HEK293 (cell line): Measurements from ENCODE around the gene PLEKHA5.

Experiments
- CTCF ChIA-PET: fragments of 350-600 bp; formaldehyde crosslinking; extraction: SDS; loops from one replicate; lab custom pipeline; 2021; ENCODE audit warnings: antibody characterized with exemption; lab: Yijun Ruan, JAX
- POLR2A ChIA-PET: fragments of 300-600 bp; formaldehyde crosslinking; extraction: SDS; loops from one replicate; lab custom pipeline; 2020; ENCODE audit warnings: antibody characterized with exemption, inconsistent platforms; lab: Yijun Ruan, JAX
- H3K27ac ChIP-seq: fragments of 200-500 bp; sonication (Bioruptor generic); 2 replicates; pipeline ENCODE4 v1.5.1; 2014; ENCODE audit warnings: low read depth, low read length, control low read depth, inconsistent platforms; ENCODE audit errors: extremely low read depth
- H3K36me3 ChIP-seq, 2 experiments: fragments of 200-500 bp in 1 of 2; sonication (Bioruptor generic) in 1 of 2; 1 replicate in 1 of 2; 2 replicates in 1 of 2; pipeline ENCODE4 v1.5.1; 2014 to 2017; ENCODE audit warnings: inconsistent platforms in 2 of 2, low read length in 2 of 2; ENCODE audit not compliant: control insufficient read depth in 2 of 2, insufficient read depth in 1 of 2
- H3K4me1 ChIP-seq: fragments of 200-500 bp; sonication (Bioruptor generic); 2 replicates; pipeline ENCODE4 v1.5.1; 2014; ENCODE audit warnings: mild to moderate bottlenecking, low read length, inconsistent platforms; ENCODE audit not compliant: control insufficient read depth, insufficient read depth
- H3K4me3 ChIP-seq: 2 replicates; pipeline ENCODE4 v1.5.1; 2011; ENCODE audit warnings: low read depth, mild to moderate bottlenecking, control low read depth, low read length, moderate library complexity
- H3K9me3 ChIP-seq: fragments of 200-500 bp; sonication (Bioruptor generic); 2 replicates; pipeline ENCODE4 v1.5.1; 2014; ENCODE audit warnings: low read depth, low read length, inconsistent platforms; ENCODE audit not compliant: control insufficient read depth, insufficient read depth
- ATF2 ChIP-seq: fragments of 450-650 bp; formaldehyde crosslinking; IDR thresholded peaks from 2 replicates; pipeline ENCODE4 v1.5.1; 2016; ENCODE audit warnings: missing biosample characterization, missing genetic modification characterization, low read depth
- BCL6B ChIP-seq: fragments of 450-650 bp; formaldehyde crosslinking; IDR thresholded peaks from 2 replicates; pipeline ENCODE4 v1.5.1; 2017; ENCODE audit warnings: missing biosample characterization, missing genetic modification characterization
- CTCF ChIP-seq: fragments of 450-650 bp; formaldehyde crosslinking; IDR thresholded peaks from 2 replicates; pipeline ENCODE4 v1.5.1; 2016; ENCODE audit warnings: missing biosample characterization, missing genetic modification characterization
- EGR2 ChIP-seq: fragments of 450-650 bp; formaldehyde crosslinking; IDR thresholded peaks from 2 replicates; pipeline ENCODE4 v1.5.1; 2016; ENCODE audit warnings: low read depth, missing biosample characterization, missing genetic modification characterization
- MYNN ChIP-seq: fragments of 450-650 bp; formaldehyde crosslinking; IDR thresholded peaks from 2 replicates; pipeline ENCODE4 v1.5.1; 2016; ENCODE audit warnings: missing biosample characterization, missing genetic modification characterization, borderline replicate concordance
- OVOL3 ChIP-seq: fragments of 450-650 bp; formaldehyde crosslinking; IDR thresholded peaks from 2 replicates; pipeline ENCODE4 v1.5.1; 2016; ENCODE audit warnings: missing biosample characterization, missing genetic modification characterization
- YY1 ChIP-seq: fragments of 450-650 bp; formaldehyde crosslinking; IDR thresholded peaks from 2 replicates; pipeline ENCODE4 v1.5.1; 2018; ENCODE audit warnings: missing biosample characterization, missing genetic modification characterization
- ZBTB21 ChIP-seq: fragments of 450-650 bp; formaldehyde crosslinking; IDR thresholded peaks from 2 replicates; pipeline ENCODE4 v1.5.1; 2017; ENCODE audit warnings: missing biosample characterization, missing genetic modification characterization
- ZNF114 ChIP-seq: fragments of 450-650 bp; formaldehyde crosslinking; IDR thresholded peaks from 2 replicates; pipeline ENCODE4 v1.5.0; 2017; ENCODE audit warnings: missing biosample characterization, missing genetic modification characterization
- ZNF174 ChIP-seq: fragments of 450-650 bp; formaldehyde crosslinking; IDR thresholded peaks from 2 replicates; pipeline ENCODE4 v1.5.0; 2017; ENCODE audit warnings: missing biosample characterization, mild to moderate bottlenecking, missing genetic modification characterization
- ZNF175 ChIP-seq: fragments of 450-650 bp; formaldehyde crosslinking; IDR thresholded peaks from 2 replicates; pipeline ENCODE4 v1.5.1; 2016; ENCODE audit warnings: missing biosample characterization, missing genetic modification characterization
- ZNF223 ChIP-seq: fragments of 450-650 bp; formaldehyde crosslinking; IDR thresholded peaks from 2 replicates; pipeline ENCODE4 v1.5.1; 2016; ENCODE audit warnings: missing biosample characterization, missing genetic modification characterization
- ZNF26 ChIP-seq: fragments of 450-650 bp; formaldehyde crosslinking; IDR thresholded peaks from 2 replicates; pipeline ENCODE4 v1.5.1; 2016; ENCODE audit warnings: missing biosample characterization, missing genetic modification characterization
- ZNF266 ChIP-seq: fragments of 450-650 bp; formaldehyde crosslinking; IDR thresholded peaks from 2 replicates; pipeline ENCODE4 v1.5.1; 2016; ENCODE audit warnings: missing biosample characterization, missing genetic modification characterization, low read depth
- ZNF302 ChIP-seq: fragments of 450-650 bp; formaldehyde crosslinking; IDR thresholded peaks from 2 replicates; pipeline ENCODE4 v1.5.1; 2016; ENCODE audit warnings: missing biosample characterization, missing genetic modification characterization, low read depth
- ZNF354C ChIP-seq: fragments of 450-650 bp; formaldehyde crosslinking; IDR thresholded peaks from 2 replicates; pipeline ENCODE4 v1.5.1; 2016; ENCODE audit warnings: missing biosample characterization, missing genetic modification characterization, low read depth, borderline replicate concordance
- ZNF37A ChIP-seq: fragments of 450-650 bp; IDR thresholded peaks from 2 replicates; pipeline ENCODE4 v1.5.1; 2018; ENCODE audit warnings: missing biosample characterization, missing genetic modification characterization
- ZNF501 ChIP-seq: fragments of 450-650 bp; formaldehyde crosslinking; IDR thresholded peaks from 2 replicates; pipeline ENCODE4 v1.5.1; 2016; ENCODE audit warnings: missing biosample characterization, missing genetic modification characterization
- ZNF514 ChIP-seq: fragments of 450-650 bp; formaldehyde crosslinking; IDR thresholded peaks from 2 replicates; pipeline ENCODE4 v1.5.1; 2016; ENCODE audit warnings: missing biosample characterization, missing genetic modification characterization
- ZNF521 ChIP-seq: fragments of 450-650 bp; formaldehyde crosslinking; IDR thresholded peaks from 2 replicates; pipeline ENCODE4 v1.5.1; 2017; ENCODE audit warnings: missing biosample characterization, mild to moderate bottlenecking, missing genetic modification characterization
- ZNF548 ChIP-seq: fragments of 450-650 bp; formaldehyde crosslinking; IDR thresholded peaks from 2 replicates; pipeline ENCODE4 v1.5.1; 2016; ENCODE audit warnings: missing biosample characterization, missing genetic modification characterization
- ZNF555 ChIP-seq: fragments of 450-650 bp; formaldehyde crosslinking; conservative IDR thresholded peaks from 2 replicates; pipeline ENCODE4 v1.5.1; 2017; ENCODE audit warnings: missing biosample characterization, mild to moderate bottlenecking, missing genetic modification characterization, inconsistent platforms
- ZNF560 ChIP-seq: fragments of 450-650 bp; formaldehyde crosslinking; IDR thresholded peaks from 2 replicates; pipeline ENCODE4 v1.5.1; 2017; ENCODE audit warnings: missing biosample characterization, missing genetic modification characterization, borderline replicate concordance
- ZNF596 ChIP-seq: fragments of 450-650 bp; IDR thresholded peaks from 2 replicates; pipeline ENCODE4 v1.5.0; 2018; ENCODE audit warnings: missing biosample characterization, mild to moderate bottlenecking, missing genetic modification characterization, moderate library complexity
- ZNF654 ChIP-seq: fragments of 450-650 bp; formaldehyde crosslinking; IDR thresholded peaks from 2 replicates; pipeline ENCODE4 v1.5.1; 2016; ENCODE audit warnings: low read depth, missing biosample characterization, missing genetic modification characterization
- ZNF843 ChIP-seq: fragments of 450-650 bp; formaldehyde crosslinking; IDR thresholded peaks from 2 replicates; pipeline ENCODE4 v1.5.1; 2016; ENCODE audit warnings: missing biosample characterization, missing genetic modification characterization

The PLEKHA5 gene

GRCh38 chr12:19110221-19110940, 19.2 kb upstream of the PLEKHA5 start:
- CTCF ChIA-PET: interaction anchor here (0.6 kb wide), 1 partner anchor 12 kb away, joined by 3 read pairs; no protein-coding TSS in a partner anchor

GRCh38 chr12:19113464-19113863, 16.1 kb upstream of the PLEKHA5 start:
- Histone ChIP-seq H3K4me1 (no peaks in the 10 kb centered on the region), H3K4me3 (no peak overlapping the region), H3K9me3 (no peaks in the 10 kb centered on the region), H3K36me3 (no peaks in the 10 kb centered on the region), H3K27ac (no peak overlapping the region)
- ChIA-PET CTCF (interaction anchor here (0.5 kb wide), 1 partner anchor 111 kb away, joined by 4 read pairs; no protein-coding TSS in a partner anchor), POLR2A (no interaction called here)
- TF ChIP-seq ZNF560 (tag by site-specific recombination) (no peak), ZNF37A (tag by site-specific recombination) (no peak), OVOL3 (tag by site-specific recombination) (no peak), ZNF521 (tag by site-specific recombination) (no peak), ZNF266 (tag by site-specific recombination) (no peak), ZNF114 (tag by site-specific recombination) (no peak), ZNF223 (no peak), ZNF174 (tag by site-specific recombination) (no peak), ZNF302 (tag by site-specific recombination) (no peak), EGR2 (no peak), MYNN (tag by site-specific recombination) (no peak), ZNF514 (tag by site-specific recombination) (no peak), ZBTB21 (tag by site-specific recombination) (no peak)

More at GRCh38 chr12:19110221-19110940, 19.2 kb upstream of the PLEKHA5 start:
- Histone ChIP-seq H3K27ac (no peak overlapping the region), H3K4me1 (no peaks in the 10 kb centered on the region), H3K36me3 (no peaks in the 10 kb centered on the region), H3K9me3 (no peaks in the 10 kb centered on the region), H3K4me3 (no peak overlapping the region)
- TF ChIP-seq ZNF555 (no peak), ATF2 (tag by site-specific recombination) (no peak), ZNF26 (tag by site-specific recombination) (no peak), YY1 (tag by site-specific recombination) (no peak), ZNF175 (no peak), ZNF501 (tag by site-specific recombination) (no peak), ZNF354C (no peak), ZNF548 (tag by site-specific recombination) (no peak), CTCF (tag by site-specific recombination) (no peak), ZNF654 (no peak), ZNF596 (tag by site-specific recombination) (no peak), ZNF843 (tag by site-specific recombination) (no peak), BCL6B (tag by site-specific recombination) (no peak)
- POLR2A ChIA-PET: no interaction called here
